ENCODE data around the gene TMEM222. TPM values are rescaled to one million over a fixed set of nuclear protein-coding genes. Genes with fewer than 3 reads are reported as not detected.
"Not testable (repeated sequence)": the region's sequence is repeated elsewhere in the genome, so short reads cannot be mapped to it uniquely, and the experiment has no call there.

The TMEM222 gene, protein sequence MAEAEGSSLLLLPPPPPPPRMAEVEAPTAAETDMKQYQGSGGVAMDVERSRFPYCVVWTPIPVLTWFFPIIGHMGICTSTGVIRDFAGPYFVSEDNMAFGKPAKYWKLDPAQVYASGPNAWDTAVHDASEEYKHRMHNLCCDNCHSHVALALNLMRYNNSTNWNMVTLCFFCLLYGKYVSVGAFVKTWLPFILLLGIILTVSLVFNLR
- total RNA-seq = 39.5 and 39.8 TPM in 2 replicates

DNA sequence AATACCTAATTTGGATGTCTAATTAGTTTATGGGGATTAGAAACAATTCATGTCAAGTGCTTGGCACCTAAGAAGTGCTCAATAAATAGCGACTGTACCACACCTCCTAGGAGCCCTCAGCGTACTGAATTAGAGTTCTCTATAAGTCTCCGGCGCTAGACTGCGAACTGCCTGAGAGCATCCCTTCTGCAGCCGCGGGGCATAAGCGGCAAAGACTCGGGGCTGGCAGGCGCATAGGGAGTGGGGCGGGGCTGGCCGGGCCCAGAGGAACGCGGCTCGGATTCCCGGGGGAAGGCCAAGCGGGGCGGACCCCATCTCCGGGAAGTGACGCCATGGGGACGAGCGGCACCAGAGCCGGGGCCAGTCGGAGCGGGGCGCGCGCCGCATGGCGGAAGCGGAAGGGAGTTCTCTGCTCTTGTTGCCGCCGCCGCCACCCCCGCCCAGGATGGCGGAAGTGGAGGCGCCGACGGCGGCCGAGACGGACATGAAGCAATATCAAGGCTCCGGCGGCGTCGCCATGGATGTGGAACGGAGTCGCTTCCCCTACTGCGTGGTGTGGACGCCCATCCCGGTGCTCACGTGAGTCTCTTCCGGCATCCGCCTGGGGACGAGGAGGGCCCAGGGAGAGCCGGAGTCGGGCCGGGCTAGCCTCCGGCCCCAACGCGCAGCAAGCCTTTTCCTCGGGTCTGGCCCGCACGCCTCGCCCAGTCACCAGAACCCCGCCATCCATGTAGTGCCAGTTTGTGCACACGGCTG, at the start of gene TMEM222:
Gene TMEM222, plus strand, starts transcription at position 351 of the 756 bp plus-strand sequence. Its CDS starts 35 bp downstream, at position 386.
- intact Hi-C loops (cut with micrococcal nuclease) = loop anchor here (1.0 to 5.0 kb wide), 6 partner anchors 19 to 350 kb away; partner anchors contain the start of genes AHDC1, GPR3 and IFI6

DNA sequence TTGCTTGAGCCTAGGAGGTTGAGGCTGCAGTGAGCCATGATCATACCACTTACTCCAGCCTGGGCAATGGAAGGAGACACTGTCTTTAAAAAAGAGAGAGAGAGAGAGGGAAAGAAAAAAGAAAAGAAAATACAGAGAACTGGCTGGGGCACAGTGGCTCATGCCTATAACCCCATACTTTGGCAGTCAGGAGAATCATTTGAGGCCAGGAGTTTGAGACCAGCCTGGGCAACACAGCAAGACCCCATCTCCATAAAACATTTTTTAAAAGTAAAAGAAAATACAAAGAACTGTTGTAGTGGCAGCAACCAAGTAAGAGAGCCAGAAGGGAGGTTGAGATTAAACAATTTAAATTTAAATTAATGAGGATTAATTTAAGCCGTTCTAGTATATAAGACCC, 47.8 kb upstream of the TMEM222 start:
- intact Hi-C loops (cut with micrococcal nuclease) = no loop called here

DNA sequence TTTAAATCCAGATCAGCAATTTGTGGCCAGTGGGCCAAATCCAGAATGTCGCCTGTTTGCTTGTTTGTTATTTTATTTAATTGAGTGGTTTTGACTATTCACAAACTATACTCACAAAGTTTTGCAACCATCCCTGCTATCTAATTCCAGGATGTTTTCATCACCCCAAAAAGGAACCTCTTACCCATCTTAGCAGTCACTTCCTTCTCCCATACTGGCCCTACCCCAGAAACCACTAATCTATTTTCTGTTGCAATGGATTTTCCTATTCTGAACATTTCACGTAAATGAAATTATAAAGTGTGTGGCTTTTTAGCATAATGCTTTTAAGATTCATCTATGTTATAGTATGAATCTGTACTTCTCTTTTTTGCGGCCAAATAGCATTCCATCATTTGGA, 46.3 kb upstream of the TMEM222 start:
- intact Hi-C loops (cut with micrococcal nuclease) = no loop called here

DNA sequence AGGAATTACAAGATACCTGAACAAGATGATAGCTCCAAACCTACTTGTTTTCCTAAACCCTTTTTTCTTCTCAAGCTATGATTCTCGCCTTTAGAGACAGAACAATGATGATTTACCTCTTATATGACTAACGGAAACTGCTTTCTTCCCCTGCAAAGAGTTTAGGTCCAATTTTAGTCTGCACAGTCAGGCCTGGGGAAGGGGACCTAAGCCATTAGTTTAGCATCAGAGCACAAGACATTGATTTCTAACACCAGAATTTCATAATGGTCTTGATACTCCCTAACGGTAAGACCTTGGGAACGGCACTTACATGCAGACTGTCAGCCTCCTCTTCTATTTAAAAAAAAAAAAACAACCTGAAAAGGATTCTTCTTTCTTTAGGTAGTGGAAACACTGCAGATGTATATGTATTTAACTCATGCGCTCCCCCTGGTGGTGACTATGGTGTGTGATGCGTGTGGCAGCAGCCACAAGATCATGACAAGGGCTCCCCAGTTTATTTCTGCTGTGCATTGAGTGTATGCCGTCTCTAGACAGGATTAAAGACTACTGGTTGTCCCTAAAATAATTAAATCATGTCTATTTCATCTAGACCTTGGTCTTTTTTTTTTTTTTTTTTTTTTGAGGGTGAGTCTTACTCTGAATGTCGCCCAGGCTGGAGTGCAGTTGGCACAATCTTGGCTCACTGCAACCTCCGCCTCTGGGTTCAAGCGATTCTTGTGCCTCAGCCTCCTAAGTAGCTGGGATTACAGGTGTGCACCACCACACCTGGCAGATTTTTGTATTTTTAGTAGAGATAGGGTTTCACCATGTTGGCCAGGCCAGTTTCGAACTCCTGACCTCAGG, 37.3 kb upstream of the TMEM222 start:
- intact Hi-C loops (cut with micrococcal nuclease) = loop anchor here (1.0 to 2.0 kb wide), 4 partner anchors 50 to 239 kb away; partner anchors contain the start of gene WDTC1

DNA sequence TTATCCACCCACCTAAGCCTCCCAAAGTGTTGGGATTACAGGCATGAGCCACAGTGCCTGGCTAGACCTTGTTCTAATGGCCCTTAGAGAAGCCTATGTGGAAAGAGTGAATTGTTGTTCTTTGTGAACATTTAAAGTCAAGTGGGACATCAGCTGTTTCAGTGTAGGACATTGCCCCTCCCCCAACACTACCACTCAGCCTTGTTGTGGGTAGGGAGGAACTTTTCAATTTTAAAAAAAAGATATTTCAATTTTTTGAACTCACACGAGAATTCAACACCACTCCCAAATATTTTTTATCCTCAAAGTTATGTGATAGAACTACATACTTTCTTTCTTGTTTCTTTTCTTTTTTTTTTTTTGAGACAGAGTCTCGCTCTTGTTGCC, 36.7 kb upstream of the TMEM222 start:
- intact Hi-C loops (cut with micrococcal nuclease) = loop anchor here (2.0 kb wide), 1 partner anchor 50 kb away; the partner anchor contains the start of gene WDTC1

DNA sequence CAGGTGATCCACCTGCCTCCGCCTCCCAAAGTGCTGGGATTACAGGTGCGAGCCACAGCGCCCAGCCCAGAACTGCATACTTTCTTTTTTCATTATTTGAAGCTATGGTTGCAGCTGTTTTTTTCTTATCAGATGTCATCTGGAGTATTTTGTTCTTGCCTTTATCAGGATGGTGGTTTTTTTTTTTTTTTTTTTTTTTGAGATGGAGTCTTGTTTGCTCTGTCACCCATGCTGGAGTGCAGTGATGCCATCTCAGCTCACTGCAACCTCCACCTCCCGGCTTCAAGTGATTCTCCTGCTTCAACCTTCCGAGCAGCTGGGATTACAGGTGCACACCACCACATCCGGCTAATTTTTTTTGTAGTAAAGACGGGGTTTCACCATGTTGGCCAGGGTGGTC, 36.1 kb upstream of the TMEM222 start:
- intact Hi-C loops (cut with micrococcal nuclease) = loop anchor here (2.0 kb wide), 1 partner anchor 51 kb away; the partner anchor contains the start of gene WDTC1

DNA sequence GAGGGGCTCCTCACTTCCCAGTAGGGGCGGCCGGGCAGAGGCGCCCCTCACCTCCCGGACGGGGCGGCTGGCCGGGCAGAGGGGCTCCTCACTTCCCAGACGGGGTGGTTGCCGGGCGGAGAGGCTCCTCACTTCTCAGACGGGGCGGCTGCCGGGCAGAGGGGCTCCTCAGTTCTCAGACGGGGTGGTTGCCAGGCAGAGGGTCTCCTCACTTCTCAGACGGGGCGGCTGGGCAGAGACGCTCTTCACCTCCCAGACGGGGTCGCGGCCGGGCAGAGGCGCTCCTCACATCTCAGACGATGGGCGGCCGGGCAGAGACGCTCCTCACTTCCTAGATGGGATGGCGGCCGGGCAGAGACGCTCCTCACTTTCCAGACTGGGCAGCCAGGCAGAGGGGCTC, 32.8 kb upstream of the TMEM222 start:
- intact Hi-C loops (cut with micrococcal nuclease) = not testable (repeated sequence)

DNA sequence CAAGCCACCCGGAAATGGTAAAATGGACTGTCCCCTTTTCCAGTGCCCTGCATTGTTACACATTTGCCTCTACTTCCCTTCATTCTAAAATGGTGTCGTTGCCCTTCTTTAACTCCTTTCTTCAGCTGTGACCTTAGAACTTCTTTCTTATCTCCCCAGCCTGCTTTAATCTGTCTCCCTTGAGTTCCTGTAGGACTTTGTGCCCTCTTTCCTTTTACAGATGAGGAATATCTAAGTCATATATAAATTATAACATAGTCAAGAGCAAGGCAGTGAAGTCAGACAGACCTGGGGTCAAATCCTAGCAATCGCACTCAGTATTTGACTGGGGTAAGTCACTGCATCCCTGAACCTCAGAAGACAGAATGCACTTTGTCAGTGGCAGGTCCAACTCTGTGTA, 31.4 kb upstream of the TMEM222 start:
- intact Hi-C loops (cut with micrococcal nuclease) = no loop called here

DNA sequence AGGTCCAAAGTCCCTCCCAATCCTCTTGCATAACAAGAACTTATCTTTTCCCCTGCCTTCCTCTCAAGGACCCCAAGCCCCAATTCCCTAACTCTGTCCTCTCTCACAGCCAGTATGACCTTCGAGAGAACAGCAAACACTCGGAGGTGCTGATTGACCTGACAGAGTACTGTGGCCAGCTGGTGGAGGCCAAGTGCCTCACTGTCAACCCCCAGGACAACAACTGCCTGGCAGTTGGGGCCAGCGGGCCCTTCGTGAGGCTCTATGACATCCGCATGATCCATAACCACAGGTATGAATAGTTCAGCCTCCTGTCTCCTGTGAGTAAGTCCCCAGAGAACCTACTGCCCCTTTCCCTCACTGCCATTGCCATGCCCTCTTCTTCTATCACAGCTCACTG, 29.9 kb upstream of the TMEM222 start:
- intact Hi-C loops (cut with micrococcal nuclease) = no loop called here

DNA sequence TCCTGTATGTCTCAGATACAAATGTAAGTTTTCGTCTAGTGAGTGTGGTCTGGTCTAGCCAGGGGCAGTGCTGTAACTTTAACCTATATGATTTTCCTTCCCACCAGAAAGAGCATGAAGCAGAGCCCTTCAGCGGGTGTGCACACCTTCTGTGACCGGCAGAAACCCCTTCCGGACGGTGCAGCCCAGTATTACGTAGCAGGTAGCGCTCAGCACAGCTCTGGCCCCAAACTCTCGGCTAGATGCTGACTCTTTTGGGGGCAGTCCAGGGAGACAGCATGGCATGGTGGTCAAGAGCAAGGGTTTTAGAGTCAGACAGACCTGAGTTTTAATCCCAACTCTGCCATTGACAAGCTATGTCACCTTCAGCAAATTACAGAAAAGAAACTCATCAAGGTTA, 28.0 kb upstream of the TMEM222 start:
- intact Hi-C loops (cut with micrococcal nuclease) = no loop called here

DNA sequence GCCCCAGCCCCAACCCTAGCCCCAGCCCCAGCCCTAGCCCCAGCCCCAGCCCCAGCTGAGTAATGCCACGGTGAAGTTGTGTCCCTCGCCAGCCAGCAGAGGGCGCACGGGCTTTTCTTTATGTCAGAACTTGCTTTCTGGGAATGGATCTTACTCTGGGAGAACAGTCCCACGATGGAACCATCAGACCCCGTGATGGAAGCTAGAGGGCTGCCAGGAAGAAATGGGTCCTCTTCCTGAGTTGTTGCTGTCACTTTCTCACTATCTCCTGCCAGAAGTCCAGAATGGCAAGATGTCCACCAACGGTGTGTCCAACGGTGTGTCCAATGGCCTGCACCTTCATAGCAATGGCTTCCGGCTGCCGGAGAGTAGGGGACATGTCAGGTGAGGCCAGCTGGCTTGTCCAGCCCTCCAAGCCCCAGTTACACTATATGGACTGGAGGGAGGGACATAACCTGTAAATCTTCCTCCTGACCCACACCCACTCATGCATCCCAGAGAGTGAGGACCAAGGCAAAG, 25.1 kb upstream of the TMEM222 start:
- intact Hi-C loops (cut with micrococcal nuclease) = no loop called here

DNA sequence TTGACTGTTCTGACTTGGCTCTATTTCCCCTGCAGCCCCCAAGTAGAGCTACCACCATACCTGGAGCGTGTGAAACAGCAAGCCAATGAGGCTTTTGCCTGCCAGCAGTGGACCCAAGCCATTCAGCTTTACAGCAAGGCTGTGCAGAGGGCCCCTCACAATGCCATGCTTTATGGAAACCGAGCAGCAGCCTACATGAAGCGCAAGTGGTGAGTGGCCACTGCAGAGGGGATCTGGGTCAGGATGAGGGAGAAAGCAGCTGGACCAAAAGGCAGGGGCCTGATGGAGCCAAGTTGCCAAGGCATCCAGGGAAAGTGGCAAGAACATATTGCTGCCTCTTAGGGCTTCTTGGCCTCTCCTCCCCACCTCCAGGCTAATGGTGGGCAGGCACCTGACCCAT, 24.1 kb upstream of the TMEM222 start:
- intact Hi-C loops (cut with micrococcal nuclease) = no loop called here

DNA sequence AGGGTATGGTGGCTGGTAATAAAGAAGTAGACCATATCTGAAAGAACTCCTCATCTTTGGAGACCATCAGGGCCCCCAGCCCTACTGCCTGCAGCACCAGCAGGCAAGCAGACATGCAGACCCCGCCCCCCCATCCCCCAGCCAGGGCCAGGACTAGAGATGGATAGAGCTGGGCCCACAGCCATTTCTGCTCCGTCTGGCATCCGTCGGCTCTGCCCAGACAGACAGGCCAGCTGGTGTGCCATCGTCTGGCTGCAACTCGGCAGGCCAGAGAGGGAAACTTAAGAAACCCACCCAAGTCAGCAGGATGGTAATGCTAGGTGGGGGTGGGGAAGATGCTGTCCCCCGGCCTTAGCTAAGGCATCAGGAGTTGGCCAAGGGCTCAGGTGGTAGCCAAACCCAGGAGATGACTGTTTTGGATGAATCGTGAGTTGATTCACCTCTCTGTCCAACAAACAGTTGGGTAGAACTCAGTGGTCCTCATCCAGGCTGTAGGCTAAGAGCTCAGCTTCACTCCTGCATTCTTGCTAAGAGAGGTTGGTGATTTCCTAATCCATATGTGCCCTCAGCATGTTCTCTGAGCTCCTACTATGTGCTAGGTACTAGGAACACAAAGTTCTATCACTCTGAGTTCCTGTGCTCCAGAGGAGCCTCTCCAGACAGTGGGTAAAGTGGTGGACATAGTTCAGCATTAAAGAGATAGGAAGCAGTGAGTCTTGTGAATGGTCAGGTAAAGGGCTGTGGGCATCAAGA, 23.2 kb upstream of the TMEM222 start:
- intact Hi-C loops (cut with micrococcal nuclease) = no loop called here

DNA sequence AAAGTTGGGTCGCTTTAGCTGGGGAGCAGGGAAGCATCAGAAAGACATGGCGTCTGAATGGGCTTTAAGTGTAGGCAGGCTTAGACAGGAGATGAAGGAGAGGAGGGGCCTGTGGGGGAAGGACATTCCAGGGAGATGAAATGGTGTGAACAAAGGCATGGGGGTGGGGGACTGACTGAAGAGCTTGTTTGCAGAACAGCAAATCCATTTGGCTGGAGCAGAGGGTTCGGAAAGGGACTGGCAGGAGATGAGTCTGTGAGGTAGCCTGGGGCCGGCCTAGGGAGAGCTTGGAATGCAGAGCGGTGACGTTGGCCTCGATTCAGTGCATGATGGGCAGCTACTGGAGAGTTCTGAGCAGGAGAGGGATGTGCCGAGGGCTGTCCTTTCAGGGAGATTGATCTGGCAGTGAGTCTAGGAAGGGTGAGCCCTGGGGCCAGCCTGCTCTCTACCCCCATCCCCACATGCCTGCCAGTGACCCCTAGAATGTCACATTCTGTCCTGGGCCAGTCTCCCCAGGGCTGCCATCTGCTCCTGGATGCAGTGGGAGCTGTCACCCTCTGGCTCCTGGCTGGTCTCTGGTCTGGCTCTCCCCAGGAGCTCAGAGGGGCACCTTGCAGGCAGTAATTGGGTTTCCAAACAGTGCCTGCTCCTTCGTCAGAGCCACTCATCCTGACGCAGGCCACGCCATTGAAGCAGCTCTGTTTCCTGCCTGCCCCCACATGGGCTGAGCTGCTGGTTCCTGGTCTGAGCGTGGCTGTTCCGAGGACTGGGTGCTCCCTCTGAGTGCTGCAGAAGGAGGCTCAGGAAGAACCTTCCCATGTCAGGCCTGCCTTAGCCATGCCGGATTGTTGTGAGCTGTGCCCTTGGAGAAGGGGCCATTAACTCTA, 22.3 kb upstream of the TMEM222 start:
- intact Hi-C loops (cut with micrococcal nuclease) = loop anchor here (1.0 to 2.0 kb wide), 3 partner anchors 21 to 305 kb away; partner anchors contain the start of gene AHDC1

DNA sequence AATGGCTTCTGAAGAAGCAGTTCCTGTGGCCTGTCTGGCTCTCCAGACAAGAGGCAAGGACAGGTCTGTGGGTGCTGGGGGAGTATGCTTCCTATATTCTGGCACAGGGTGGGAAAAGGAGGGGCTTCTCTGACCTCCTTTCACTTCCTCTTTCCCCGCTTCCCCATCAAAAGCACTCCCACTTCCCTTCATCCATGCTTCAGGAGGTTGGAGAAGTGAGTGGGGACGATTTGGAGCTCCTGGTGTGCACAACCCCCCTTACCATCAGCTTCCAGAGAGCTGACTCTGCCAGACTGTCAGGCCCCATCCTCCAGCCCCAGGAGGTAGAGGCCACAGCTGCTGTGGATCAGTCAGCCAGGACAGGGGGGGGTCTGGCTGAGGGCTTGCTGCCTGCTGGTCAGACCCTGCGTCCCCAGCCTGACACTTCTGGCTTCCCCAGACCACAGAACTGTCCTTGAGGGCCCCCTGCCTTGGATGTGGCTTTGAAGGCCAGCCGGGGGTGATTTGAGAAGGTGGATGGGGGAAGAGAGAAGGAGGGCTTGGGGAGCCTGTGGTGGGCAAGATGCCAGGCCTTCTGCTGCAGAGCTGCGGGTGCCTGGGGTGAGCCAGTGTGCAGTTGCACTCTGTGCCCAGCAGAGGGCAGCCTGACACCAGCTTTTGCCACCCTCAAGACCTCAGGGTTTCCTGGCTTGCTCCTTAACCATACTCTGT, 21.5 kb upstream of the TMEM222 start:
- intact Hi-C loops (cut with micrococcal nuclease) = loop anchor here (1.0 to 2.0 kb wide), 4 partner anchors 20 to 304 kb away; partner anchors contain the start of gene AHDC1

DNA sequence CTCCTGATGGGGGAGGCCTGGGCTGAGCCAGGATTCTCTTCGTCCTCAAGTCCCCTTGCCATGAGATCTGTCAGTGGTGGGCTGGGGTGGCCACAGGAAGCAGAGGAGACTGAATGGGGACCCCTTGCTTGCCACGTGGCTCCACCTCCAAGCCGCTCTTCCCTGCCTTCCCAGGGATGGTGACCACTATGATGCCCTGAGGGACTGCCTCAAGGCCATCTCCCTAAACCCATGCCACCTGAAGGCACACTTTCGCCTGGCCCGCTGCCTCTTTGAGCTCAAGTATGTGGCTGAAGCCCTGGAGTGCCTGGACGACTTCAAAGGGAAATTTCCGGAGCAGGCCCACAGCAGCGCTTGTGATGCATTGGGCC, 20.9 kb upstream of the TMEM222 start:
- intact Hi-C loops (cut with micrococcal nuclease) = loop anchor here (1.0 to 2.0 kb wide), 3 partner anchors 20 to 304 kb away; partner anchors contain the start of gene AHDC1

DNA sequence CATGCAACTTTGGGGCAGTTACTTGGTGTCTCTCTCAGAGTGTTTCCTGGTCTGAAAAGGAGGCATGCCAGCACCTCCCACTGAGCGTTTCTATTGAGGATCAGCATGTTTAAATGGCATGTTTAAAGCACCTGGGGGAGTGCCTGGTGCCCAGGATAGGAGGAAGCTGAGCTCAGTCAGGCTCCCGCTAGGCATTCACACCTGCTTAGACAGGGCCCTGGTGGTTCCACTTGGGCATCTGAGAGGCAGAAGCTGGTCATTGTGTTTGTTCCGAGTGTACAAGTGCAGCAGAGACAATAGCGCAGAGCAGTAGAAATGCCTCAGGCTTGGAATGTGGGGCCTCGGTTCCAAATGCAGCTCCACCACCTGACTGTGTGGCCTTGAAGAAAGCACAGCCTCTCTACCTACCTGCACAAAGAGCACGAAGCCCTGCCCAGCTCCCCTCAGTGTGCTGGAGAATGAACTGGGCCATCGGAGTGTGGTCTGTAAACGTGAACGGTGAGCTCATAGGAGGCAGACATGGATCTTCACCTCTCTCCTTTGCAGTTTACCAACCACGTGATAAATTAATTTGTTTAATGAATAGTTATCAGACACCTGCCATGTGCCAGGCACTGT, 20.3 kb upstream of the TMEM222 start:
- intact Hi-C loops (cut with micrococcal nuclease) = loop anchor here (1.0 to 2.0 kb wide), 3 partner anchors 19 to 303 kb away; partner anchors contain the start of gene AHDC1

DNA sequence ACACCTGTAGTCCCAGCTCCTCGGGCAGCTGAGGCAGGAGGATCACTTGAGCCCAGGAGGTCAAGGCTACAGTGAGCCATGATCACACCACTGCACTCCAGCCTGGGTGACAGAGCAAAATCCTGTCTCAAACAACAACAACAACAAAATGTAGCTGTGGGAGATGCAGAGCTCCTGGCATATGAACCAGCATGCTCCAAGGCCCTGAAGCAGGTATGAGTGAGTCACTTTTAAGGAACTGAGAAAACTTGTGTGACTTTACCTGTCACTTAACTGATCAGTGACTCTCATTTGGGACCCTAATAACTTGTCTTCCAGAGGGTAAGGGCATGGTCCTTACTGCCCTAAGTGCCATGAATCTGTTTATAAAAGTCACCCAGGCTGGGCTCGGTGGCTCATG, 19.4 kb upstream of the TMEM222 start:
- intact Hi-C loops (cut with micrococcal nuclease) = no loop called here
